Embryonic facial prominence (tissue), 1 donor: Measurements from ENCODE around the gene ILF3.

Source experiments
- DNase-seq: peaks from one replicate; pipeline ENCODE4 v3.0.0-alpha.2; 2016; ENCODE audit errors: extremely low spot score

Gene ILF3

DNA sequence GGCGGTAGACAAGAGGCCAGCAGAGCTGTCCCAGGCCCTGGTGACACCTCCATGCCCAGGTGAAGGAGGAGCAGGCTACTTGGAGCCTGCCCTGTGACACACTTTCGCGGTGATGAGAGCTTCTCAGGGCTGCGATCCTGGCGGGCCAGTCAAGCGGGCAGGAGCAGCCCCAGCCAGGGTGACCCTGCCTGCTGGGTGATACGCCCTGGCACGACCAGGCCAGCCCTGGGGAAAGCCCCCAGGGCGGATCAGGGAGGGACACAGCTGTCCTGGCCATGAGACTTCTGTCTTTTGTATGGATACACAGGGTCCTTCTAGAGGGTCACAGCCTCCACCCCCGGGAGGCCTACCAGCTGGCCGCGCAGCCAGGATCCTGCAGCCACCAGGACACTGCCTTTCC lies 76.8 kb downstream of the ILF3 start:
- DNase-seq, result no peak

DNA sequence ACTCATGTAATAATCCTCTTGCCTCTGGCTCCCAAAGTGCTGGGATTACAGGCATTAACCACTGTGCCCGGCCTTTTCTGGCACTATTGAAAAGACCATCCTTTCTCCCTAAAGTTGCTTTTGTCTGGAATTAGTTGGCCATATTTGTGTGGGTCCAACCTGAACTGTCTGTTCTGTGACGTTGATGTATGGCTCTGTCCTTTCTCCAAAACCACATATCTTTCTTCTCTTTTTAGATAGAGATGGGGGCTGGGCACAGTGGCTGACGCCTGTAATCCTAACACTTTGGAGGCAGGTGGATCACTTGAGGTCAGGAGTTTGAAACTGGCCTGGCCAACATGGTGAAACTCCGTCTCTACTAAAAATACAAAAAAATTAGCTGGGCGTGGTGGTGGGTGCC lies 81.6 kb downstream of the ILF3 start:
- DNase-seq, result no peak

DNA sequence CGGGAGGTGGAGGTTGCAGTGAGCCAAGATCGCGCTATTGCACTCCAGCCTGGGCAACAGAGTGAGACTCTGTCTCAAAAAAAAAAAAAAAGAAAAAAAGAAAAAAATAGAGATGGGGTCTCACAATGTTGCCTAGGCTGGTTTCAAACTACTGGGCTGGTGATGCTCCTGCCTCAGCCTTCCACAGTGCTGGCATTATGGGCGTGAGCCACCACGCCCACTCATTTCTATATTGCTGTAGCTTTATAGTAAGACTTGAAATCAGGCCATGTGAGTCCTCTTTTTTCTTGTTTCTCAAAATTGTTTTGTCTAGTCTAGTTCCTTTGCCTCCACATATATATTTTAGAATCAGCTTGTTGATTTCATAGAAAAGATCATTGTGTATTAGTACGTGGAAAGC lies 82.0 kb downstream of the ILF3 start:
- DNase-seq, result no peak

DNA sequence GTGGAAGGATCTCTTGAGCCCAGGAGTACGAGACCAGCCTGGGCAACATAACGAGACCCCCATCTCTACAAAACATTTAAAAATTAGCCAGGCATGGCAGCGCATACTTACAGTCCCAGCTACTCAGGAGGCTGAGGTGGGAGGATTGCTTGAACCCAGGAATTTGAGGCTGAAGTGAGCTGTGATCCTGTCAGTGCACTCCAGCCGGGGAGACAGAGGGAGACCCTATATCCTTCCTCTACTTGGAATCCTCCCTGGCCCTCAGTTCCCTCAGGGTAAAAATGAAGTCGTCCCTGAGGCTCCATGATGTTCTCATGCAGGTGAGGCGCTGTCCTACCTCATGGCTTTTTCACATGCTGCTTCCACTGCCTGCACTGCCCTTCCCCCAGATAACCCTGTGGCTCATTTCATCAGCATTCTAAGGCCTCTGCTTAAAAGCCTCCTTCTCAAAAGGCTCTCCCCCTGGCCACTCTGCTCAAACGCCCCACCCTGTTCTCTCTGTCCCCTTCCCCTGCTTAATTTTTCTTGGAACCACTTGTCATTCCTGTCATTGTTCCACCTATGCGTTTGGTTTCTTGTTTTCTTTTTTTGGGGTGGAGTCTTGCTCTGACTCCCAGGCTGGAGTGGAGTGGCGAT lies 82.9 kb downstream of the ILF3 start:
- no peak for DNase-seq

DNA sequence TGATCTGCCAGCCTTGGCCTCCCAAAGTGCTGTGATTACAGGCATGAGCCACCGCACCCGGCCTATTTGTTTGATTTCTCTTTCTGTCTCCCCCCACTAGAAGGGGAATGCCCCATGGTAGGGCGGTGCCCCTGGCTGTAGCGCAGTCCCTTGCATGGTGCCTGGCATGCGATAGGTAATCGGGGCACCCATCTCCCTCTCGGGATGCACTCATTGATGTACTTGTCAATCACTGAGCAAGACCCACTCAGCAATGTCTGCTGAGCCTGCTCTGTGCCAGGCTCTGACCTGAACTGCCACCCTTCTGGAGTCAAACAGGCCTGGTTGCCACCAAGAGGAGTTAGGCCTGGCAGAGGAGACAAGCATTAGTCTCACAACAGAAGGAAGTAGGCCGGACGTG lies 83.6 kb downstream of the ILF3 start:
- no peak for DNase-seq

DNA sequence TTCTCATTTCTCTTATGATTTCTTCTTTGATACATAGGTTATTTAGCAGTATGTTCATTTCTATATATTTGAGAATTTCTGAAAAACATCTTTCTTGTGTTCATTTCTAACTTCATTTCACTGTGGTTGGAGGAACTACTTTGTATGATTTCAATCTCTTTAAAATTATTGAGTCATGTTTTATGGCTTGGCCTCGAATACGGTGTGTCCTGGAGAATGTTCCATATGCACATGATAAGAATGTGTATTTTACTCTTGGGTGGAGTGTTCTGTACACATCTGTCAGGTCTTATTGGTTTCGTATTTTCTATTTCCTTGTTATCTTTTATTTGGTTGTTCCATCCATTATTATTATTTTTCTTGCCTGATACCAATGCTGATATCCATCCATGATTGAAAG lies 86.7 kb downstream of the ILF3 start:
- DNase-seq, result no peak
